HG03045 (cell line): ENCODE measurements around the gene FAT1.
"Not testable (repeated sequence)": the region's sequence is repeated elsewhere in the genome, so short reads cannot be mapped to it uniquely, and the experiment has no call there.

Experiments
- ATAC-seq: cut with Tn5 transposase; IDR thresholded peaks from one replicate; pipeline ENCODE4 v1.9.1; 2021; ENCODE audit warnings: mild to moderate bottlenecking, moderate library complexity; ENCODE audit not compliant: unreplicated experiment

The FAT1 gene

GRCh38 chr4:186666750-186667149, 56.9 kb downstream of the FAT1 start:
- ATAC-seq = no peak

- no peak for ATAC-seq
These were observed 57.4 kb downstream of the FAT1 start for GRCh38 chr4:186666252-186666651.

GRCh38 chr4:186660403-186660802, 63.3 kb downstream of the FAT1 start:
- no peak for ATAC-seq

GRCh38 chr4:186659935-186660334, 63.7 kb downstream of the FAT1 start:
- no peak for ATAC-seq

GRCh38 chr4:186659456-186659855, 64.2 kb downstream of the FAT1 start:
- ATAC-seq = not testable (repeated sequence)

GRCh38 chr4:186658657-186659056, 65.0 kb downstream of the FAT1 start:
- no peak for ATAC-seq

- ATAC-seq = no peak
These were observed 65.9 kb downstream of the FAT1 start for GRCh38 chr4:186657764-186658163.

GRCh38 chr4:186653969-186654368, 69.7 kb downstream of the FAT1 start:
- no peak for ATAC-seq

GRCh38 chr4:186651624-186652023, 72.0 kb downstream of the FAT1 start:
- ATAC-seq = no peak

GRCh38 chr4:186651181-186651603, 72.5 kb downstream of the FAT1 start:
- ATAC-seq = no peak

GRCh38 chr4:186650401-186651180, 73.1 kb downstream of the FAT1 start:
- ATAC-seq = no peak

GRCh38 chr4:186647821-186648220, 75.8 kb downstream of the FAT1 start:
- ATAC-seq = no peak

- ATAC-seq = no peak
These were observed 78.9 kb downstream of the FAT1 start for GRCh38 chr4:186644737-186645261.

- no peak for ATAC-seq
These were observed 79.4 kb downstream of the FAT1 start for GRCh38 chr4:186644311-186644638.

GRCh38 chr4:186643501-186644310, 80.0 kb downstream of the FAT1 start:
- ATAC-seq = no peak

GRCh38 chr4:186642998-186643397, 80.7 kb downstream of the FAT1 start:
- no peak for ATAC-seq

GRCh38 chr4:186642530-186642929, 81.1 kb downstream of the FAT1 start:
- no peak for ATAC-seq

- no peak for ATAC-seq
These were observed 89.0 kb downstream of the FAT1 start for GRCh38 chr4:186634591-186635128.

- ATAC-seq = no peak
These were observed 89.8 kb downstream of the FAT1 start for GRCh38 chr4:186633844-186634243.

GRCh38 chr4:186630128-186630527, 93.5 kb downstream of the FAT1 start:
- ATAC-seq = no peak

GRCh38 chr4:186628058-186628711, 95.5 kb downstream of the FAT1 start:
- no peak for ATAC-seq
